ENCODE measurements around the gene ASS1. TPM values are rescaled to one million over a fixed set of nuclear protein-coding genes. Genes with fewer than 3 reads are reported as not detected.
A peak's percentile ranks its signal among the peaks of the same experiment; 100 is the strongest.

ASS1 gene
- total RNA-seq, 6 experiments from 2014 or later, result 437 to 1,278 (median 1,014) TPM

- Histone ChIP-seq H3K27ac (no peak overlapping the region), H3K9me3 (no peaks in the 10 kb centered on the region), H3K4me3 (no peak overlapping the region), H3K36me3 (no peaks in the 10 kb centered on the region), H3K4me1 (no peaks in the 10 kb centered on the region), H3K27me3 (no peaks in the 10 kb centered on the region)
- DNase-seq, result no peak
- no CpG with 5 or more reads among the region's 24 CpGs for WGBS (ENCODE audit: insufficient coverage, low coverage, low lambda C conversion rate, missing lambda C conversion rate)
- intact Hi-C loops (cut with DNase I), result loop anchor here in 1 of 2 donors (10.0 kb wide), 1 partner anchor 80 kb away; no protein-coding TSS in a partner anchor
- TF ChIP-seq CTCF (IDR thresholded peaks at IDR 0.05) (no peak), POLR2A (IDR thresholded peaks at IDR 0.05) (no peak)
- no peak for ATAC-seq
These were observed 19.9 kb upstream of the ASS1 start for GRCh38 chr9:130424595-130425454.

- Histone ChIP-seq H3K9me3 (no peaks in the 10 kb centered on the region), H3K4me1 (no peaks in the 10 kb centered on the region), H3K27ac (no peak overlapping the region), H3K36me3 (no peaks in the 10 kb centered on the region), H3K4me3 (no peak overlapping the region), H3K27me3 (no peaks in the 10 kb centered on the region)
- 67% methylated on average over 13 of the region's 21 CpGs for WGBS (ENCODE audit: insufficient coverage, low coverage, low lambda C conversion rate, missing lambda C conversion rate)
- DNase-seq (no peak), ATAC-seq (no peak)
- intact Hi-C loops (cut with DNase I), result loop anchor here in 1 of 2 donors (10.0 kb wide), 1 partner anchor 81 kb away; no protein-coding TSS in a partner anchor
- TF ChIP-seq CTCF (IDR thresholded peaks at IDR 0.05) (no peak), POLR2A (IDR thresholded peaks at IDR 0.05) (no peak)
These were observed 18.9 kb upstream of the ASS1 start for GRCh38 chr9:130425741-130426466.

- DNase-seq (no peak), ATAC-seq (peak in 1 of 4 donors; percentile 13)
- Histone ChIP-seq H3K4me3 (no peak overlapping the region), H3K27ac (no peak overlapping the region), H3K4me1 (no peaks in the 10 kb centered on the region), H3K9me3 (no peaks in the 10 kb centered on the region), H3K36me3 (no peaks in the 10 kb centered on the region), H3K27me3 (no peaks in the 10 kb centered on the region)
- intact Hi-C loops (cut with DNase I), result loop anchor here in 1 of 2 donors (10.0 kb wide), 1 partner anchor 82 kb away; no protein-coding TSS in a partner anchor
- WGBS (ENCODE audit: insufficient coverage, low coverage, low lambda C conversion rate, missing lambda C conversion rate), result 79% methylated on average over 2 of the region's 8 CpGs
- no peak for TF ChIP-seq CTCF (IDR thresholded peaks at IDR 0.05)
- no peak for TF ChIP-seq POLR2A (IDR thresholded peaks at IDR 0.05)
These were observed 18.3 kb upstream of the ASS1 start for GRCh38 chr9:130426467-130426773.

GRCh38 chr9:130426883-130427282 lies 17.9 kb upstream of the ASS1 start:
- Histone ChIP-seq H3K9me3 (no peaks in the 10 kb centered on the region), H3K4me1 (peaks cover 0 to 4% (median 0%) of the 10 kb centered on the region in 4 donors), H3K27ac (no peak overlapping the region), H3K36me3 (no peaks in the 10 kb centered on the region), H3K27me3 (no peaks in the 10 kb centered on the region), H3K4me3 (no peak overlapping the region)
- 69% methylated on average over 10 of the region's 10 CpGs for WGBS (ENCODE audit: insufficient coverage, low coverage, low lambda C conversion rate, missing lambda C conversion rate)
- ATAC-seq, result peak in 3 of 4 donors; percentile 10 to 18 (median 15)
- TF ChIP-seq CTCF (IDR thresholded peaks at IDR 0.05), result no peak
- no peak for TF ChIP-seq POLR2A (IDR thresholded peaks at IDR 0.05)
- DNase-seq, result no peak
- intact Hi-C loops (cut with DNase I), result loop anchor here in 1 of 2 donors (10.0 kb wide), 1 partner anchor 82 kb away; no protein-coding TSS in a partner anchor
